Measurements from ENCODE around the gene MAP1LC3B2.

Gene MAP1LC3B2

GRCh38 chr12:116559162-116559935, at the start of gene MAP1LC3B2:
TSS of gene MAP1LC3B2 (plus strand) at chr12:116559381. CDS start at chr12:116575943, 16,562 bp downstream.
- no peak for DNase-seq (ENCODE audit: insufficient read length, low spot score)
- no peak for FAIRE-seq

GRCh38 chr12:116513944-116514343, 45.2 kb upstream of the MAP1LC3B2 start:
- no peak for DNase-seq (ENCODE audit: insufficient read length, low spot score)
- no peak for FAIRE-seq

- no peak for FAIRE-seq
- no peak for DNase-seq (ENCODE audit: insufficient read length, low spot score)
Measured at GRCh38 chr12:116515684-116516083, 43.5 kb upstream of the MAP1LC3B2 start.

- FAIRE-seq = no peak
Measured at GRCh38 chr12:116516657-116517056, 42.5 kb upstream of the MAP1LC3B2 start.

GRCh38 chr12:116517431-116518045, 41.6 kb upstream of the MAP1LC3B2 start:
- DNase-seq (ENCODE audit: insufficient read length, low spot score) = no peak
- no peak for FAIRE-seq

More at GRCh38 chr12:116516657-116517056, 42.5 kb upstream of the MAP1LC3B2 start:
- DNase-seq (ENCODE audit: insufficient read length, low spot score) = no peak

- no peak for DNase-seq (ENCODE audit: insufficient read length, low spot score)
- no peak for FAIRE-seq
Measured at GRCh38 chr12:116520225-116520760, 38.9 kb upstream of the MAP1LC3B2 start.

GRCh38 chr12:116520801-116521471, 38.2 kb upstream of the MAP1LC3B2 start:
- no peak for DNase-seq (ENCODE audit: insufficient read length, low spot score)
- no peak for FAIRE-seq

- FAIRE-seq = no peak
- no peak for DNase-seq (ENCODE audit: insufficient read length, low spot score)
Measured at GRCh38 chr12:116524311-116524710, 34.9 kb upstream of the MAP1LC3B2 start.

- no peak for FAIRE-seq
- DNase-seq (ENCODE audit: insufficient read length, low spot score) = no peak
Measured at GRCh38 chr12:116524964-116525379, 34.2 kb upstream of the MAP1LC3B2 start.

GRCh38 chr12:116525418-116526001, 33.7 kb upstream of the MAP1LC3B2 start:
- no peak for FAIRE-seq

GRCh38 chr12:116528065-116528464, 31.1 kb upstream of the MAP1LC3B2 start:
- no peak for DNase-seq (ENCODE audit: insufficient read length, low spot score)

More at GRCh38 chr12:116525418-116526001, 33.7 kb upstream of the MAP1LC3B2 start:
- DNase-seq (ENCODE audit: insufficient read length, low spot score) = no peak

GRCh38 chr12:116528498-116528897, 30.7 kb upstream of the MAP1LC3B2 start:
- FAIRE-seq = no peak
- no peak for DNase-seq (ENCODE audit: insufficient read length, low spot score)

More at GRCh38 chr12:116528065-116528464, 31.1 kb upstream of the MAP1LC3B2 start:
- no peak for FAIRE-seq

- DNase-seq (ENCODE audit: insufficient read length, low spot score) = no peak
- no peak for FAIRE-seq
Measured at GRCh38 chr12:116529048-116529447, 30.1 kb upstream of the MAP1LC3B2 start.

GRCh38 chr12:116529686-116530085, 29.5 kb upstream of the MAP1LC3B2 start:
- FAIRE-seq = no peak
- no peak for DNase-seq (ENCODE audit: insufficient read length, low spot score)

- FAIRE-seq = no peak
- no peak for DNase-seq (ENCODE audit: insufficient read length, low spot score)
Measured at GRCh38 chr12:116532428-116532827, 26.8 kb upstream of the MAP1LC3B2 start.

GRCh38 chr12:116532986-116533342, 26.2 kb upstream of the MAP1LC3B2 start:
- FAIRE-seq (no peak), DNase-seq (ENCODE audit: insufficient read length, low spot score) (no peak)

- DNase-seq (ENCODE audit: insufficient read length, low spot score) (peak; percentile 85), FAIRE-seq (no peak)
Measured at GRCh38 chr12:116533343-116534251, 25.6 kb upstream of the MAP1LC3B2 start.

- DNase-seq (ENCODE audit: insufficient read length, low spot score) (peak; percentile 47), FAIRE-seq (no peak)
Measured at GRCh38 chr12:116534311-116535121, 24.7 kb upstream of the MAP1LC3B2 start.

GRCh38 chr12:116535241-116535640, 23.9 kb upstream of the MAP1LC3B2 start:
- FAIRE-seq (no peak), DNase-seq (ENCODE audit: insufficient read length, low spot score) (no peak)

All from HTR-8/SVneo (cell line).